DMS153 (cell line): ENCODE data around the gene SMIM13.

ENCODE experiments used
- DNase-seq: peaks from one replicate; lab custom pipeline; 2025; lab: John Stamatoyannopoulos, UW

SMIM13 gene

GRCh38 chr6:11121851-11122250 lies 28.2 kb downstream of the SMIM13 start:
- DNase-seq, result no peak

GRCh38 chr6:11122380-11122779 lies 28.7 kb downstream of the SMIM13 start:
- DNase-seq, result no peak

- DNase-seq, result no peak
These were observed 30.3 kb downstream of the SMIM13 start for GRCh38 chr6:11123978-11124377.

GRCh38 chr6:11126876-11127275 lies 33.2 kb downstream of the SMIM13 start:
- no peak for DNase-seq

- DNase-seq, result no peak
These were observed 35.0 kb downstream of the SMIM13 start for GRCh38 chr6:11128608-11129007.

GRCh38 chr6:11129908-11130565 lies 36.4 kb downstream of the SMIM13 start:
- no peak for DNase-seq

- DNase-seq, result no peak
These were observed 37.0 kb downstream of the SMIM13 start for GRCh38 chr6:11130605-11131004.

- no peak for DNase-seq
These were observed 38.7 kb downstream of the SMIM13 start for GRCh38 chr6:11132194-11132888.

- no peak for DNase-seq
These were observed 39.6 kb downstream of the SMIM13 start for GRCh38 chr6:11133281-11133680.

GRCh38 chr6:11136809-11137208 lies 43.2 kb downstream of the SMIM13 start:
- no peak for DNase-seq

GRCh38 chr6:11139051-11139960 lies 45.7 kb downstream of the SMIM13 start:
- no peak for DNase-seq

- DNase-seq, result no peak
These were observed 46.4 kb downstream of the SMIM13 start for GRCh38 chr6:11140056-11140455.

GRCh38 chr6:11141295-11141694 lies 47.7 kb downstream of the SMIM13 start:
- DNase-seq, result no peak

GRCh38 chr6:11142296-11143027 lies 48.8 kb downstream of the SMIM13 start:
- no peak for DNase-seq

GRCh38 chr6:11143394-11144371 lies 50.0 kb downstream of the SMIM13 start:
- no peak for DNase-seq

- peak; percentile 28 for DNase-seq
These were observed 50.8 kb downstream of the SMIM13 start for GRCh38 chr6:11144393-11144851.

GRCh38 chr6:11146117-11146826 lies 52.6 kb downstream of the SMIM13 start:
- no peak for DNase-seq

- no peak for DNase-seq
These were observed 55.9 kb downstream of the SMIM13 start for GRCh38 chr6:11149551-11149950.

- no peak for DNase-seq
These were observed 57.9 kb downstream of the SMIM13 start for GRCh38 chr6:11151488-11151887.

GRCh38 chr6:11152581-11152980 lies 58.9 kb downstream of the SMIM13 start:
- no peak for DNase-seq
